Gastrocnemius medialis (tissue), 4 donors: ENCODE data around the gene IMP3.

ENCODE experiments used
- POLR2A ChIP-seq, 2 donors: fragments of 450-650 bp; IDR thresholded peaks; one replicate each; pipeline ENCODE4 v1.6.1; 2017; ENCODE audit warnings: antibody characterized with exemption in 2 of 2, mild to moderate bottlenecking in 2 of 2, moderate library complexity in 2 of 2
- TF ChIP-seq, protein P1 (sequence below), 5 experiments: fragments of 450-650 bp in 3 of 5; fragments of 200-600 bp in 2 of 5; sonication (generic) in 2 of 5; IDR thresholded peaks in 4 of 5; conservative IDR thresholded peaks in 1 of 5; 1 replicate in 4 of 5; 2 replicates in 1 of 5; pipeline ENCODE4 v1.5.1; 2016 to 2019; ENCODE audit warnings: antibody characterized with exemption in 5 of 5, mild to moderate bottlenecking in 3 of 5, moderate library complexity in 3 of 5

DNA sequence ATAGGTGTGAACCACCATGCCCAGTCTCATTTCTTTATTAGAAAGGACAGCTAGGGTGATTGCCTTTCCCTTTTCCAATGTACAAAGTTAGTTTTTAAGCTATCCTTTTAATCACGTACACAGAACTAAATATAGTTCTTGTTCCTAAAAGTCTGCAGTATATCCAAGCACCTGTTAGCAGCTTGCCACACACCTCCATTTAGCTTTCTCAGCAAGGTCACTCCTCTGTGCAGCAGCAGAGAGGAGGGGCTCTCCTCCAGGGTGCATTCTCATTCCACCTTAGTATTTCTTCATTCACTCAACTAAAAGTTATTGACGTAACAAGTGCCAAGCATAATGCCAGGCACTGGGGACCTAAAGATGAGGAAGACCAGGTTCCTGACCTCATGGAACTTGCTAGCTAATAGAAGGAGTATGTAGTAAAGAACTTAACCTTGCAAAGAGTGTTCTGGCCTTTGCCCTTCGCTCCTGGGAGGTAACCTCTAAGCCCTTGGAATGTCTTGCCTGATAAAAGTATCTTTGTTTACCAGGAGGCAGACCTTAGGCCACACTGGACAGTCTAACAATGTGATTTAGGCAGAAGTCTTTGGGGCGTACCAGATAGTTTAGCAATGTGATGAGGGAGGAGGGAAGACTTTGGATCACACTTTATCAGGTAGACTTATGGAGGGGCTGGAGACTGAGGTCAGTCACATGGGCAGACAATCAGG is 48.2 kb downstream of the IMP3 start:
- TF ChIP-seq, protein P1, sequence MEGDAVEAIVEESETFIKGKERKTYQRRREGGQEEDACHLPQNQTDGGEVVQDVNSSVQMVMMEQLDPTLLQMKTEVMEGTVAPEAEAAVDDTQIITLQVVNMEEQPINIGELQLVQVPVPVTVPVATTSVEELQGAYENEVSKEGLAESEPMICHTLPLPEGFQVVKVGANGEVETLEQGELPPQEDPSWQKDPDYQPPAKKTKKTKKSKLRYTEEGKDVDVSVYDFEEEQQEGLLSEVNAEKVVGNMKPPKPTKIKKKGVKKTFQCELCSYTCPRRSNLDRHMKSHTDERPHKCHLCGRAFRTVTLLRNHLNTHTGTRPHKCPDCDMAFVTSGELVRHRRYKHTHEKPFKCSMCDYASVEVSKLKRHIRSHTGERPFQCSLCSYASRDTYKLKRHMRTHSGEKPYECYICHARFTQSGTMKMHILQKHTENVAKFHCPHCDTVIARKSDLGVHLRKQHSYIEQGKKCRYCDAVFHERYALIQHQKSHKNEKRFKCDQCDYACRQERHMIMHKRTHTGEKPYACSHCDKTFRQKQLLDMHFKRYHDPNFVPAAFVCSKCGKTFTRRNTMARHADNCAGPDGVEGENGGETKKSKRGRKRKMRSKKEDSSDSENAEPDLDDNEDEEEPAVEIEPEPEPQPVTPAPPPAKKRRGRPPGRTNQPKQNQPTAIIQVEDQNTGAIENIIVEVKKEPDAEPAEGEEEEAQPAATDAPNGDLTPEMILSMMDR (IDR thresholded peaks at IDR 0.05 in 4 of 5, conservative IDR thresholded peaks at IDR 0.05 in 1 of 5): no peak
- no peak for TF ChIP-seq POLR2A (IDR thresholded peaks at IDR 0.05)
